ENCODE data around the gene GGCX. TPM values are rescaled to one million over a fixed set of nuclear protein-coding genes. Genes with fewer than 3 reads are reported as not detected.
A peak's percentile ranks its signal among the peaks of the same experiment; 100 is the strongest.

GGCX gene
- total and polyA plus RNA-seq, 2 of the 13 experiments (the other 11 are each of a cell fraction or from before 2014, with no cell fraction given): 72.5 to 103 TPM

GRCh38 chr2:85558160-85558559, 3.1 kb downstream of the GGCX start (continued):
- TF ChIP-seq ZHX2 (IDR thresholded peaks at IDR 0.05; ENCODE audit: low read depth): no peak
- no peak for TF ChIP-seq ZHX2 (CRISPR knock-in tag; IDR thresholded peaks at IDR 0.05; ENCODE audit: borderline replicate concordance)
- TF ChIP-seq ZNF337 (CRISPR knock-in tag; IDR thresholded peaks at IDR 0.05; ENCODE audit: borderline replicate concordance, low read depth): no peak
- no peak for TF ChIP-seq ZNF564 (CRISPR knock-in tag; IDR thresholded peaks at IDR 0.05)
- TF ChIP-seq IRF2 (CRISPR knock-in tag; IDR thresholded peaks at IDR 0.05): 0 out of 2 replicates have a peak, but pooled peaks have one; percentile 39
- TF ChIP-seq ZNF605 (CRISPR knock-in tag; IDR thresholded peaks at IDR 0.05): no peak
- TF ChIP-seq ZNF761 (CRISPR knock-in tag; conservative IDR thresholded peaks at IDR 0.05): no peak
- peak; percentile 82 for TF ChIP-seq SP5 (CRISPR knock-in tag; IDR thresholded peaks at IDR 0.05; ENCODE audit: borderline replicate concordance, low read depth)
- TF ChIP-seq ZBTB49 (CRISPR knock-in tag; IDR thresholded peaks at IDR 0.05; ENCODE audit: borderline replicate concordance): no peak
- no peak for TF ChIP-seq ZNF234 (CRISPR knock-in tag; conservative IDR thresholded peaks at IDR 0.05)
- no peak for TF ChIP-seq WIZ (CRISPR knock-in tag; IDR thresholded peaks at IDR 0.05)
- peak; percentile 28; the same call in 1 of the 2 replicates for TF ChIP-seq POLR2AphosphoS5 (IDR thresholded peaks at IDR 0.05; ENCODE audit: low read depth, low read length)
- peak; percentile 47; the same call in 1 of the 2 replicates for TF ChIP-seq RERE (CRISPR knock-in tag; IDR thresholded peaks at IDR 0.05; ENCODE audit: low read depth)
- no peak for TF ChIP-seq XBP1 (CRISPR knock-in tag; IDR thresholded peaks at IDR 0.05)
- no peak for TF ChIP-seq ZFP90 (CRISPR knock-in tag; IDR thresholded peaks at IDR 0.05; ENCODE audit: borderline replicate concordance)
- TF ChIP-seq ZNF44 (CRISPR knock-in tag; IDR thresholded peaks at IDR 0.05): no peak
- no peak for TF ChIP-seq ZEB1 (IDR thresholded peaks at IDR 0.05; ENCODE audit: insufficient replicate concordance, low read depth)
- no peak for TF ChIP-seq CAMTA2 (CRISPR knock-in tag; IDR thresholded peaks at IDR 0.05; ENCODE audit: borderline replicate concordance)

Data from HepG2 (cell line).